HG02623 (cell line): ENCODE data around the gene GSK3A.
A peak's percentile ranks its signal among the peaks of the same experiment; 100 is the strongest.

Experiments used
- ATAC-seq: cut with Tn5 transposase; IDR thresholded peaks from one replicate; pipeline ENCODE4 v1.9.1; 2021; ENCODE audit warnings: moderate library complexity; ENCODE audit not compliant: unreplicated experiment

Gene GSK3A

GRCh38 chr19:42249769-42250168 is 7.4 kb upstream of the GSK3A start:
- no peak for ATAC-seq

DNA sequence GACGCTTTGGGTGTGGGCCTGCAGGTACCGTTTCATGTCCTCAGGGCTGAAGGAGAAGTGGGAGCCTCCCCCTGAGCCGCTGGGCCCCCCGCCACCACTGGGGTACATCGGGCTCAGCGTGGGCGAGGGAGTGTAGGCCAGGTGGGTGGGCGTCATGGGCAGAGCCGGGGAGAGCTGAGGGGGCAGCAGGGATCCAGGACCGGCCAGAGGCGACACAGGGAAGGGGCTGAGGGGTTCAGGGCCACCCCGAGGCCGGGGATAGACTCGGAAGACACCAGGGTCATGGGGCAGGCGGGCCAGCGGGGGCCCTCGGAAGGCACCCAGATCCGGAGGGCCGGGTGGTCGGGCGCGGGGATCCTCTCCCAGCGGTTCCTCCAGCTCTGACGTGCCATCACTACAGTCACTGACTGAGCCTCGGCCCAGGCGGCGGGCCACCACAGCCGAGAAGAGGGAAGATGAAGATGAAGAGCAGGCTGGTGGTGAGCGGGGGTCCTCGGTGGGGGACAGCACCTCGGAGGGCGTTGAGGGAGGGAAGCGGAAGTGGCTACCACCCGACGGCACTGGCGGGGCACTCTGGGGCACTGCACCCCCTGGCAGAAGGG is 6.8 kb upstream of the GSK3A start:
- no peak for ATAC-seq

DNA sequence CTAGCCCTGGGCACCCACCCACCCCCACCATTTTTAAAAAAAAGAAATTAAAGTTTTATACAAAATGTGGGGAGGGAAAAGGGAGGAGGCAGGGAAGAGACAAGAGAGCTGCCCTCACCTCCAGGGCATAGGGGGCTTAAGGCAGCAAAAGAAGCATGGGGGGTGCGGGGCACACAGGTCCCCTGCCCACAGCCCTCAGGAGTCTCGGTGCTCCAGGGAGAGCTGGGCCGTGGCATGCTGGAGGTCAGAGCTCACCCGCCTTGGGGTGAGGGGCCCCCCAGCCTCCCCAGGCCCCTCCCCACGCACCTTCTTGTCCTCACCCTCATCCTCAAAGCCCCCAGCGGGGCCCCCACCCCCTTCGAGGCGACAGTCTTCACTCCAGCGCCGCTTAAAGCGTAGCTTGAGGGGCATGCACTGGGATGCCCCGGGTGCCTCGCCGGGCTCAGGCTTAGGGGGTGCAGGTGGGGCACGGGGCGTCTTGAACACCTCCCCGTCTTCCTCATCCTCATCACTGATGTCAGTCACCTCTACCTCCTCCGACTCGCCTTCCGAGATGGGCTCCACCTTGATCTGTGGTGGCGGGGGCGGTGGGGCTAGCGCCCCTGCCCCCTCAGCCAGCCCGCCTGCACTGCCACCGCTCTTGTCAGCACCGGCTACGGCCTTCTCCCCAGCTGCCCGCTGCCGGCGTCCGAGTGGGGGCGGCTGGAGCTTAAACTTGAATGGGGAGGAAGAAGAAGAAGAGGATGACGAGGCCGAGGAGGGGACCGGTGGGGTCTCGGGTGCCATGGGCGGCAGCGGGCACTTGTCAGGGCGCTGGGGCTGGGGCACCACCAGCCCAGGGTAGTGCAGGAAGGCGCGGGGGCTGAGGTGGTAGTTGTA is 6.1 kb upstream of the GSK3A start:
- no peak for ATAC-seq

GRCh38 chr19:42247640-42248199 is 5.3 kb upstream of the GSK3A start:
- ATAC-seq: no peak

GRCh38 chr19:42246922-42247639 is 4.7 kb upstream of the GSK3A start:
- no peak for ATAC-seq

GRCh38 chr19:42246143-42246921 is 3.9 kb upstream of the GSK3A start:
- no peak for ATAC-seq

DNA sequence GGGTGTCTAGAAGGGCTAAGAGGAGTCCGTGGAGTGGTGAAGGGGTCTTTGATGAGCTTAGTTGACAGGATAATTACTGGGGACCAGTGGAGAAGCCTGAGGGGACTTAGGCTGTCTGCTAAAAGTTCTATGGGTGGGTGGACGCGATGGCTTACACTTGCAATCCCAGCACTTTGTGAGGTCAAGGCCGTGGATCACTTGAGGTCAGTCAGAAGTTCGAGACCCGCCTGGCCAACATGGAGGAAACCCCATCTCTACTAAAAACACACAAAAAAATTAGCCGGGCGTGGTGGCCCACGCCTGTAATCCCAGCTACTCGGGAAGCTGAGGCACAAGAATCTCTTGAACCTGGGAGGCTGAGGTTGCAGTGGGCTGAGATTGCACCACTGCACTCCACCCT is 2.8 kb upstream of the GSK3A start:
- ATAC-seq: no peak

DNA sequence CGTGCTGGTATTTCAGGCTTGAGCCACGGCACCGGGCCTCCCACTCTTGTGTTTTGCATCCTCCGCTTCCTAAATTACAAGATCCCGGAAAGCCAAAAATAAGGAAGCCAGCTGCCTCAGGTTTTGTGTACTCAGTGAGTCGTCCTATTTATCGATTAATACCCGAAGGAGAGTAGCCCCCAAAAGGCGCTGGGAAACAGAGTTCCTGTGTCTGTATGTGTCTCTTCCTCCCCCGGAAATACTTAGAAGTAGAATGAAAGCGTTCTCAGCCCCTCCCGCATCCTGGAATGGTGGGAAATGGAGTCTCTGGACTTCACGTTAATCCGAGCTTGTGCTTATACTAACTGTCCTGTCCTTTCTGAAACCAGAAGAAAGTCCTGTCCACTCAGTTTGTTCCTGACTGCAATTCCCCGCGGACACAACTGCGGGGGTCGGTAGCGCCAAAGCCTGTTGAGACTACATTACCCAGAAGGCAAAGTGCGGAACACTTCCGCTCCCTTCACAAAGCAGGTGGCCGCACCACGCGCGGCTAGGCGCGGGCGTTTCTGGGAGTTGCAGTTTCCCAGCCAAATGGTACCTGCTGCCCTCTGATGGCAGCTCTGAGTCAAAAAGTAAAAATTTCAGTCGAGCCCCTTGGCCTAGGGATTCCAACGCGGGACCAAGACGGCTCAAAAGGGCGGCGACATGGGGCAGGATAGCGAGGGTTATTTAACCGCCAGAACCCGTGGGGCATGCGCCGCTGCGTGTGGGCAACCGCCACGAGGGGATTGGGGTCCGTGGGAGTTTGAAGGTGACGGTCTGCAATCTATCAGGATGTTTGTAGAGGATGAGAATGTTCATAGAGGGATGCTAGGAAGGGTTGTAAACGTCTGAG is 2.2 kb upstream of the GSK3A start:
- peak; percentile 32 for ATAC-seq

- ATAC-seq: no peak
Measured at GRCh38 chr19:42242069-42242511, 312 bp downstream of the GSK3A start.

- no peak for ATAC-seq
Measured at GRCh38 chr19:42241279-42241678, 1.1 kb downstream of the GSK3A start.

DNA sequence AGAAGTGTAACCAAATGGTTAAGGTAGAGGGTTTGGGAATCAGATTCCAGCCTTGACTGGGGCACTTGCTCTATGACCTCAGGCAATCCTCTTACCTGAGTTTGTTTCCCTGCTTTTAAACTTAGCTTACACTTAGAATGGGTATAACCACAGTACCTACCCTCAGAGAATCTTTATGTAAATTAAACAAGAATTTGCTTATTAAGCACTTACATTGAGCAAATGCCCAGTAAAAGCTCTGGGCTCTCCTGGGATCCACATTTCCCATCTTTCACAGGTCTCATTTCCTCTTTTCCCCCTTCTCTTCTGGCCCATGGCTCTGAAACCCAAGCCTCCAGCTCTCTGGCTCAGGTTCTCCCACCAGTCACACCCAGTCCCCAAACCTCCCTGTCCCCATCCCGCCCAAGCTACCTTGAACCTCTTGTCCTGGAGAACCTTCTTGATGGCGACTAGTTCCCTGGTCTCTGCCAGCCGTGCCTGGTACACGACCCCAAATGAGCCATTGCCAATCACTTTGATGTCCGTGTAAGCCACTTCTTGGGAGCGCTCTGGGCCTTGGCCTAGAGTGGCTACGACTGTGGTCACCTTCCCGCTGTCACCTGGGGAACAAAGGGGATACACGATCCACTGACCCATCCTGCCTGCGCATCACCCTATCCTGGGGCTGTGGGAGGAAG is 2.7 kb downstream of the GSK3A start:
- no peak for ATAC-seq

DNA sequence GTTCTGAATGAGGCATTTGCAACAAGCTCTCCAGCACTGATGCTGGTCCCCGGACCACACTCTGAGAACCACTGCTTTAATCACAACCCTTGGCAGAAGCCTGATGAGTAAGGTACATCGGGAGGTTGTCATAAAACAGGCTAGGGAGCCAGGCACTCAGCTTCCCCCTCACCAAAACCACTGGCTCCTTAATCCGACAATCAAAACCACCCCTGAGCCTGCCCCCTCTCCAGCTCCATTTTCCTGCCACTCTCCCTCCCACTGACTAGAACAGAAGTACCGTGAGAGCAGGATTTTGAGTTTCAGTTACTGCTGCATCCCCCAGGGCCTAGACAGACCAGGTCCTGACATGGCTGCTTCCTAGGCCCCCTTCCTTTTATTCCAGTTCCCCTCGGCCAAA is 7.2 kb downstream of the GSK3A start:
- ATAC-seq: no peak

- no peak for ATAC-seq
Measured at GRCh38 chr19:42234364-42234763, 8.0 kb downstream of the GSK3A start.

DNA sequence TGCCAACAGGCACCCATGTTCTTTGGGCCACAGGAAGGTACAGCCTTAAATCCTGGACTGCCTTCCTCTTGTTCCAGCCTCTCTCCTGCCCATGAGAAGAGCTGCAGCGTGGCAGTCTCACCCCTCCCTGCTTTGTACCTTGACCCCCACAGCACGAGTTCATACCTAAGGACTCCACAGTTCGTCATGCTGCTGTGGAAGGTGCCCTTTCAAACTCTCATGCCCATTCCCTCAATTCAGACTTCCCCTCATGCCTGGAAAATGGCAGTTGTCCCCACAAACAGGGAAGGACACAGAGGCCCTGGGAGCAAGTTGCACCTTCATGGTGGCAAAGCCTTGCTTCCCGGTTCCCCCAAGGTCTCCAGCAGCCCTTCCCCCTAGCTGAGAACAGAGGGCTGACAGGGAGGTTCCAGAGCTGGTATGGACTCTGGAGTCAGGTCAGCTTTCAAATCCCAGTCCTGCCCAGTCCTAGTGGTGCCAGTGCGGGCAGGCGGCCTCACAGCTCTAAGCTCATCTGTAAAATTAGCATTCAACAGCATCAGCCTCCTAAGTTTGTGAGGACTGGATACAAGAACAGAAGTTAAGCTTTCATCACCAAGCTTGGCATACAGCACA is 8.6 kb downstream of the GSK3A start:
- no peak for ATAC-seq

DNA sequence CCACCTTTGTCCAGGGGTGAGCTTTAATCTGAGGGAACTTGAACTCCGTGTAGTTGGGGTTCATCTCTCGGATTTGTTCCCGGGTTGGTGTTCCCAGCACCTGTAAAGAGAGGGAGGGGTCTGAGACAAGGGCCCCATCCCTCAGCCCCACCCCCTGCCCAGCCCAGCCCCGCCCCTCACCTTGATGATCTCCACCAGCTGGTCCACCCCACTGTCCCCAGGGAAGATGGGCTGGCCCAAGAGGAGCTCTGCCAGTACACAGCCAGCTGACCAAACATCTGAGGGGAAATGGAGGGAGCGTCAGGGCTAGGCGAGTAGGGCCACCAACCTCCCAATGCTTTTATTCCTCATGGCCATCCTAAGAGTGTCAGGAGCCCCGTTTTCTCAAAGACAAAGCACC is 9.3 kb downstream of the GSK3A start:
- ATAC-seq: no peak

- ATAC-seq: no peak
Measured at GRCh38 chr19:42232435-42232834, 10.0 kb downstream of the GSK3A start.

GRCh38 chr19:42230571-42230970 is 11.8 kb downstream of the GSK3A start:
- ATAC-seq: no peak

DNA sequence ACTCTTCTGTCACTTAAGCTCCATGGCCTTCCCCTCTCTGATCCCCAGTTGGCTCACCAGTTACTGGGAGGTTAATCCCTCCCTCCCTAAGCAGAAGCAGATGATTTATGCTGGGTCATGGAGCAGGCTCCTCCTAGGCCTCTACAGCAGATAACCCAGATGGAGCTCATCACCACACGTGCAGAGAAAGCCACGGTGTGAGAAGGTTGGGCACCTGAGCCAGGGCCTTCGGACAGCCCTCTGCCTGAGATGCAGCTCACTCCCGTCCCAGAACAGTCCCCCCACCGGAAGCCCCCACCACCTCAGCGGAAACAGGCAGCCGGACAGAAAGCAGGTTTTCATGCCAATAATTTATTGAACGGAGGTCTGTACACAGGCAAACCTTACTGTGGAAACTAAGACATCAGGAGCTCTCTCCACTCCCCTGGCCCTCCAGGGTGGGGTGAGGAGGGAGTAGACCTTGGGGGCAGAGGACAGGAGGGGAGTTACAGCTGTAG is 12.5 kb downstream of the GSK3A start:
- no peak for ATAC-seq
